ENCODE results near the gene RNPEP.
"Not testable (repeated sequence)": the region's sequence is repeated elsewhere in the genome, so short reads cannot be mapped to it uniquely, and the experiment has no call there.

DNA sequence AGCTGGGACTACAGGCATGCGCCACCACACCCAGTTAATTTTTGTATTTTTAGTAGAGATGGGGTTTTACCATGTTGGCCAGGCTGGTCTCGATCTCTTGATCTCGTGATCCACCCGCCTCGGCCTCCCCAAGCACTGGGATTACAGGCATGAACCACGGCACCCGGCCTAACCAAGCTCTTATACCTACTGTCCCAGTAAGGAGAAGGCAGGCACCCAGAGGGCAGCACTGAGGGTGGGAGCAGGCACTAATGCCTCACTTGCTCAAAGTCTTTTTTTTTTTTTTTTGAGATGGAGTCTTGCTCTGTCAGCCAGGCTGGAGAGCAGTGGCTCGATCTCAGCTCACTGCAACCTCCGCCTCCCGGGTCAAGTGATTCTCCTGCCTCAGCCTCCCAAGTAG, 42.1 kb upstream of the RNPEP start:
- not testable (repeated sequence) for TF ChIP-seq CTCF, POLR2A (IDR thresholded peaks at IDR 0.05)
